ENCODE measurements around the gene GPR27.

Gene GPR27

DNA sequence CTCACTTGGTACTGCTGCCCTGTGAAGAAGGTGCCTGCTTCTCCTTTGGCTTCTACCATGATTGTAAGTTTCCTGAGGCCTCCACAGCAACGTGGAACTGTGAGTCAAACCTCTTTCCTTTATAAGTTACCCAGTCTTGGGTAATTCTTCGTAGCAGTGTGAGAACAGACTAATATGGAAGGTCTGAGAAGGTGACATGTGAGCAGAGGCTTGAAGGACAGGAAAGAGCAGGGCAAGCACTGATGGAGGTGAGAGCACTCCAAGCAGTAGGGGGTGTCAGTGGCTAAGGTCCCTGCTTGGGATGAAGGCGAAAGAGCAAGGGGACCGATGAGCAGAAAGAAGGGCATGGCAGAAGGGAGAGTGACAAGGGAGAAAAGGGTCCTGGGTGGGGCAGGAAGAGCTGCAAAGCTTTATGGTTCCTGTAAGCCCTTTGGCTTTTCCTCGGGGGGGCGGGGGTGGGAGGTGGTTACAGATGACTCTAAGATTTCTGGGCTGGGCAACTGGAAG, 32.0 kb upstream of the GPR27 start:
- Histone ChIP-seq H3K4me1 (ENCODE audit: control insufficient read depth, insufficient read depth, low read length) (peaks cover 5% of the 10 kb centered on the region), H3K27me3 (ENCODE audit: control insufficient read depth, insufficient read depth, low read length) (peaks cover 17% of the 10 kb centered on the region), H3K4me2 (ENCODE audit: low read length) (no peak overlapping the region), H3K9ac (ENCODE audit: low read depth, low read length) (no peak overlapping the region), H3K9me3 (replicated peaks; ENCODE audit: low read length) (no peaks in the 10 kb centered on the region), H3K4me3 (ENCODE audit: low read length) (no peak overlapping the region), H3K36me3 (ENCODE audit: insufficient read depth, low read length) (no peaks in the 10 kb centered on the region)

DNA sequence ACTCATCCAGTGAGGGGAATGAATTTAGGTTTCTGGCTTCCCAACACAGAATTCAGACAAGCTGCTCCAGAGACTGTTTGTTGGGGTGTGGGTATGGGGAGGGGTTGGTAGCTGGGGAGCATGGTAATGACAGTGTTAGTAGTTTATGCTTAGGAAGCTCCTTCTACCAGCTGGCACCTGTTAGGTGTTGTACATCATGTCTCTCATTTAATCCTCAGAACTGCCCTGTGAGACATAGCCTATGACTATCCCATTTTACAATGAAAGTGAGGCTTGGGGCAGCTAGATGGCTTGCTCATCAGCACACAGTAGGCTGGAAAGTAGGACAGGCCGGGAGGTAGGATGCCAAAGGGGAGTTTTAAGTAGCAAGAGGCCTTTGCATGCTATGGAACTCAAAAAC, 31.0 kb upstream of the GPR27 start:
- Histone ChIP-seq H3K27me3 (ENCODE audit: control insufficient read depth, insufficient read depth, low read length) (peaks cover 17% of the 10 kb centered on the region), H3K36me3 (ENCODE audit: insufficient read depth, low read length) (no peaks in the 10 kb centered on the region), H3K9me3 (replicated peaks; ENCODE audit: low read length) (no peaks in the 10 kb centered on the region), H3K4me1 (ENCODE audit: control insufficient read depth, insufficient read depth, low read length) (peaks cover 5% of the 10 kb centered on the region), H3K9ac (ENCODE audit: low read depth, low read length) (no peak overlapping the region), H3K4me3 (ENCODE audit: low read length) (no peak overlapping the region), H3K4me2 (ENCODE audit: low read length) (no peak overlapping the region)

GRCh38 chr3:71723452-71724170, 30.0 kb upstream of the GPR27 start:
- Histone ChIP-seq H3K4me1 (ENCODE audit: control insufficient read depth, insufficient read depth, low read length) (peaks cover 5% of the 10 kb centered on the region), H3K9ac (ENCODE audit: low read depth, low read length) (no peak overlapping the region), H3K4me3 (ENCODE audit: low read length) (no peak overlapping the region), H3K36me3 (ENCODE audit: insufficient read depth, low read length) (no peaks in the 10 kb centered on the region), H3K4me2 (ENCODE audit: low read length) (peak overlapping the region; percentile 98), H3K27me3 (ENCODE audit: control insufficient read depth, insufficient read depth, low read length) (peaks cover 22% of the 10 kb centered on the region), H3K9me3 (replicated peaks; ENCODE audit: low read length) (no peaks in the 10 kb centered on the region)

GRCh38 chr3:71724171-71724453, 29.5 kb upstream of the GPR27 start:
- Histone ChIP-seq H3K4me1 (ENCODE audit: control insufficient read depth, insufficient read depth, low read length) (peaks cover 5% of the 10 kb centered on the region), H3K9me3 (replicated peaks; ENCODE audit: low read length) (no peaks in the 10 kb centered on the region), H3K27me3 (ENCODE audit: control insufficient read depth, insufficient read depth, low read length) (peaks cover 27% of the 10 kb centered on the region), H3K9ac (ENCODE audit: low read depth, low read length) (no peak overlapping the region), H3K4me2 (ENCODE audit: low read length) (peak overlapping the region; percentile 98), H3K36me3 (ENCODE audit: insufficient read depth, low read length) (no peaks in the 10 kb centered on the region), H3K4me3 (ENCODE audit: low read length) (peak overlapping the region; percentile 76)

GRCh38 chr3:71724584-71725270, 28.9 kb upstream of the GPR27 start:
- Histone ChIP-seq H3K4me1 (ENCODE audit: control insufficient read depth, insufficient read depth, low read length) (peaks cover 5% of the 10 kb centered on the region), H3K9me3 (replicated peaks; ENCODE audit: low read length) (no peaks in the 10 kb centered on the region), H3K4me3 (ENCODE audit: low read length) (peak overlapping the region; percentile 76), H3K27me3 (ENCODE audit: control insufficient read depth, insufficient read depth, low read length) (peaks cover 28% of the 10 kb centered on the region), H3K36me3 (ENCODE audit: insufficient read depth, low read length) (no peaks in the 10 kb centered on the region), H3K4me2 (ENCODE audit: low read length) (peak overlapping the region; percentile 98), H3K9ac (ENCODE audit: low read depth, low read length) (peak overlapping the region; percentile 60)

GRCh38 chr3:71725271-71725991, 28.2 kb upstream of the GPR27 start, which contains the start of gene EIF4E3:
TSS of gene EIF4E3 (minus strand) at chr3:71725402. CDS start at chr3:71725367, 35 bp downstream.
- Histone ChIP-seq H3K4me2 (ENCODE audit: low read length) (peak within 1 kb of the TSS; percentile 98), H3K27me3 (ENCODE audit: control insufficient read depth, insufficient read depth, low read length) (peaks cover 28% of the 10 kb centered on the region), H3K4me3 (ENCODE audit: low read length) (peak within 1 kb of the TSS; percentile 76), H3K36me3 (ENCODE audit: insufficient read depth, low read length) (no peaks in the 10 kb centered on the region), H3K9ac (ENCODE audit: low read depth, low read length) (peak within 1 kb of the TSS; percentile 67), H3K4me1 (ENCODE audit: control insufficient read depth, insufficient read depth, low read length) (peaks cover 5% of the 10 kb centered on the region), H3K9me3 (replicated peaks; ENCODE audit: low read length) (no peaks in the 10 kb centered on the region)

- Histone ChIP-seq H3K27me3 (ENCODE audit: control insufficient read depth, insufficient read depth, low read length) (peaks cover 28% of the 10 kb centered on the region), H3K9me3 (replicated peaks; ENCODE audit: low read length) (no peaks in the 10 kb centered on the region), H3K4me1 (ENCODE audit: control insufficient read depth, insufficient read depth, low read length) (peaks cover 5% of the 10 kb centered on the region), H3K36me3 (ENCODE audit: insufficient read depth, low read length) (no peaks in the 10 kb centered on the region), H3K4me2 (ENCODE audit: low read length) (no peak overlapping the region), H3K4me3 (ENCODE audit: low read length) (no peak overlapping the region), H3K9ac (ENCODE audit: low read depth, low read length) (no peak overlapping the region)
Measured at GRCh38 chr3:71726146-71726545, 27.5 kb upstream of the GPR27 start.

GRCh38 chr3:71728632-71729342, 24.9 kb upstream of the GPR27 start:
- H3K9ac ChIP-seq (ENCODE audit: low read depth, low read length): no peak overlapping the region
- peaks cover 26% of the 10 kb centered on the region for H3K27me3 ChIP-seq (ENCODE audit: control insufficient read depth, insufficient read depth, low read length)
- H3K36me3 ChIP-seq (ENCODE audit: insufficient read depth, low read length): no peaks in the 10 kb centered on the region
- no peak overlapping the region for H3K4me3 ChIP-seq (ENCODE audit: low read length)
- peaks cover 5% of the 10 kb centered on the region for H3K4me1 ChIP-seq (ENCODE audit: control insufficient read depth, insufficient read depth, low read length)
- H3K4me2 ChIP-seq (ENCODE audit: low read length): no peak overlapping the region
- H3K9me3 ChIP-seq (replicated peaks; ENCODE audit: low read length): no peaks in the 10 kb centered on the region

DNA sequence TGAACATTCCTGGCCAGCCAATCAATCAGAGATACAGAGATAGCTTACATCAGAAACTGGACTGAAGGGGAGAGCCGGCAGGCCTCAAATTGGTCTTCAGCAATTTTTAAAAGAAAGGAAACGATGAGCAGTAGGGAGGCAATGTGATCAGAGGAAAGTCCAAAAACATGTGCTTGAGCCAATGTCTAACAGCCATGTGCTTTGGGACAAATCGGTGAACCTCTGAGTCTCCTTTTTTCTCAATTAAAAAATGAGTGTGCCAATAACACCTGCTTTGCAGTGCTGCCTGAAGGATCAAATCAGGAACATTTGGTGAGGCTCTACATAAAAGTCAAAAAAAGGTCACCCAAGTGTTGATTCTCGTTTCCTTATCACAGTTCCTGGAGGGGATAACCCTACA, 21.0 kb upstream of the GPR27 start:
- Histone ChIP-seq H3K4me2 (ENCODE audit: low read length) (no peak overlapping the region), H3K36me3 (ENCODE audit: insufficient read depth, low read length) (no peaks in the 10 kb centered on the region), H3K9me3 (replicated peaks; ENCODE audit: low read length) (no peaks in the 10 kb centered on the region), H3K4me1 (ENCODE audit: control insufficient read depth, insufficient read depth, low read length) (no peaks in the 10 kb centered on the region), H3K4me3 (ENCODE audit: low read length) (no peak overlapping the region), H3K9ac (ENCODE audit: low read depth, low read length) (no peak overlapping the region), H3K27me3 (ENCODE audit: control insufficient read depth, insufficient read depth, low read length) (peaks cover 51% of the 10 kb centered on the region)

DNA sequence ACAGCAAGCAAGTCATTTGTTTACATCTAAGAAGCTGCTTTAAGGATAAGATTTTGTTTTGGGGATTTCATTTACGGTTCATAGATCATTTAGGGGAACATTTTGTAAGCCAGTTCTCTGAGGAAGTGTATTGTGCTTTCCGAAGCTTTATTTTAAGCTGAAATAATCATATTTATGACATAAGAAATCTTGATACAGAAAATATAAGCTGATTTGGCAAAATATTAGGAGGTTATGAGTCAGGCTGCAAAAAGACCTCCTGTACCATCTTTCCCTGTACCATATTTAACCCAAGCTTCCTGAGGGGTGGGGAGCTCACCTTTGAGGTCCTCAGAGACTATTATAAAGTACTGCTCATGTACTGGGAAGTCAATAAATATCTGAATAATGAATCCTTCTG, 20.3 kb upstream of the GPR27 start:
- H3K4me1 ChIP-seq (ENCODE audit: control insufficient read depth, insufficient read depth, low read length): no peaks in the 10 kb centered on the region
- no peak overlapping the region for H3K4me3 ChIP-seq (ENCODE audit: low read length)
- peaks cover 55% of the 10 kb centered on the region for H3K27me3 ChIP-seq (ENCODE audit: control insufficient read depth, insufficient read depth, low read length)
- H3K9me3 ChIP-seq (replicated peaks; ENCODE audit: low read length): no peaks in the 10 kb centered on the region
- H3K4me2 ChIP-seq (ENCODE audit: low read length): no peak overlapping the region
- no peaks in the 10 kb centered on the region for H3K36me3 ChIP-seq (ENCODE audit: insufficient read depth, low read length)
- no peak overlapping the region for H3K9ac ChIP-seq (ENCODE audit: low read depth, low read length)

GRCh38 chr3:71734881-71735280, 18.8 kb upstream of the GPR27 start:
- no peak overlapping the region for H3K4me2 ChIP-seq (ENCODE audit: low read length)
- peaks cover 54% of the 10 kb centered on the region for H3K27me3 ChIP-seq (ENCODE audit: control insufficient read depth, insufficient read depth, low read length)
- no peak overlapping the region for H3K9ac ChIP-seq (ENCODE audit: low read depth, low read length)
- no peaks in the 10 kb centered on the region for H3K9me3 ChIP-seq (replicated peaks; ENCODE audit: low read length)
- no peaks in the 10 kb centered on the region for H3K4me1 ChIP-seq (ENCODE audit: control insufficient read depth, insufficient read depth, low read length)
- H3K4me3 ChIP-seq (ENCODE audit: low read length): no peak overlapping the region
- no peaks in the 10 kb centered on the region for H3K36me3 ChIP-seq (ENCODE audit: insufficient read depth, low read length)
